GM12801 (cell line): Measurements from ENCODE around the gene RNF224.

Experiments
- CTCF ChIP-seq: IDR thresholded peaks from one replicate; pipeline ENCODE4 v1.5.1; 2011; ENCODE audit warnings: control low read depth; ENCODE audit not compliant: insufficient read length; ENCODE audit errors: extremely low read depth

The RNF224 gene

GRCh38 chr9:137250329-137251193 is 23.3 kb downstream of the RNF224 start:
- no peak for TF ChIP-seq CTCF

DNA sequence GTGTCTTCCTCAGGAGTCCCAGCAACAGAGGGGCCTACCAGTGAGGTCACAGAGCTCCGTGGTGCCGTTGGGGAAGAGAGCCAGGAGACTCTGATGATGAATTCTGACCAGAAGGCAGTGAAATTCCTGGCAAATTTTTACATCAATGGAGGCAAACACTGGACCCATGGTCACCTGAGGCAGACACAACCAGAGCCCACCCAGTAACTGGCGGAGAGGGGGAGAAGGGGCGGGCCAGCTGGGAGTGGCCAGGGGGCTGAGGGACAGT is 23.8 kb downstream of the RNF224 start, which contains the start of gene STPG3:
STPG3 (plus strand) TSS at position 93 of the 268 bp plus-strand sequence; CDS start at position 94, 1 bp downstream.
- TF ChIP-seq CTCF: no peak

DNA sequence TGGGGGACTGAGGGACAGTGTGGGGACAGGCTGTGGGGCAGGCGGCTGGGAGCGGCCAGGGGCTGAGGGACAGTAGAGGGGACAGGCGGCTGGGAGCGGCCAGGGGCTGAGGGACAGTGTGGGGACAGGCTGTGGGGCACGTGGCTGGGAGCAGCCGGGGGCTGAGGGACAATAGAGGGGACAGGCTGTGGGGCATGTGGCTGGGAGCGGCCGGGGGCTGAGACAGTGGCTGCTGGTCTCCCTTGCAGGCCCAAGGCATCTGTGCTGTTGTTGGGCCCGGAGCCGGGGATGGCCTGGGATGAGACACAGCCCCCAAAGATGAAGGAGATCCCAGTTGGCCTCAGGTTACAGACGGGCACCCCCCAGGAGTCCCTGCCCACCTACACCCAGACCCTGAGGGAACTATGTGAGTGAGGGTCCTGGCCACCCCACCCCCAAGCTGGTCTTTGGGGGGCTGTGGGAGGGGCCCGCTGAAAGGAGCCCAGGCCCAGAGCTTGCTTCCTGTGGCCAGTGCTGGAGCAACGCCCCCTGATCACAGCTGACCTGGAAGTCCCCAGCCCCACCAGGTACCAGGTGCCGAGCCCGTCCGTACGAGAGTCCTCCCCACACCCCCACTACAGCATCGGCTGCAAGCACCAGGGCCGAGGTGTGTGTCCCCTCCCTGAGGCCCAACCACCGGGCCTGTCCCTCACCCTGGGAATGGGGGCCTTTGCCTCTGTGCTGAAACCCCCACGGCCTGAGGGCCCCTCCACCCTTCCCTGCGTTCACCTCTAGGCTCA is 24.4 kb downstream of the RNF224 start:
- TF ChIP-seq CTCF: no peak

- no peak for TF ChIP-seq CTCF
Measured at GRCh38 chr9:137252555-137253506, 25.5 kb downstream of the RNF224 start.

DNA sequence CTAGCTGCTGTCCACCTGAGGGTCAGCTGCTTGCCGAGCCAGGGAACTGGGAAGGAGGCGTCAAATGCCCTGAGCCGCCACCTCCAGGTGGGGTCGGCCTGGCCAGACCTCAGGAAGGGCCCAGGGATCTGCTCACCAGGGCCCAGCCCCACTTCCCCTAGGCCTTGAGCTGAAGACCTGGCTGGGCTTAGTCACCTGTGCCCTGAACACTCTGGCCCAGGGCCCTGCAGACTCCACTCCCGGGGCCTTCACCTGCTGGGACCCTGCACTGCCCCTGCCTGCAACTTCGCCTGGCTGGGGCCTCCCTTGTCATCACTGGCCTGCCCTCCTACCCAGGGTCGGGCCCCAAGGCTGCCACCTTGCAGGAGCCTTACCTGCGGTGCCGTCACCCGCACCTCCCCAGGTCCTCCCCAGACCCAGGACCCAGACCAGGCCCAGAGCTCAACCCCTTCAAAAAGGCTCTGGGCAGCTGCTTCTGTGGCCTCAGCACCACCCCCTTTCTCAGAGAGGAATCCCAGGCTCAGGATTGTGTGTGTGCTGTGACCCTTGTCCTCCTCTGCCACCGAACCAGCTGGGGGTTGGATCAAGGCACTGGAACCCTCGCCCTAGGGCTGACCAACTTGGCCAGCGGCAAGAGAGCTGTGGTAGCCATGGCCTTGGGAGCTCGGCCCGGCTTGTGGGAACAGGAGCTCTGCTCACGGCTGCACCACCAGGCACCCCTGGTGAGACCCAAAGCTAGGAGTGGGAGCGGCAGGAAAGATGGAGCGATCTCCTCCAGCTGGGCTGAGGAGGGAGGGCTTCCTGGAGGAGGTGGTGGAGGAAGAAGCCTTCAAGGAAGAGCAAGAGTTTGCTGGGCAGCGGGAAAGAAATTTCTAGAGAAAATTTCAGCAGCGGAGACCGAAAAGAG is 26.7 kb downstream of the RNF224 start:
- TF ChIP-seq CTCF: no peak

- TF ChIP-seq CTCF: no peak
Measured at GRCh38 chr9:137254624-137255447, 27.5 kb downstream of the RNF224 start, which contains the start of gene NELFB. Gene NELFB (plus strand): TSS chr9:137255327.
